B cell (primary cell): ENCODE data around the gene NAV2.

Source experiments
- CTCF ChIP-seq: fragments of 200-600 bp; IDR thresholded peaks from one replicate; pipeline ENCODE4 v1.8.0; 2022; ENCODE audit warnings: antibody characterized with exemption, mild to moderate bottlenecking
- EZH2 ChIP-seq: IDR thresholded peaks from 2 replicates; pipeline ENCODE4 v1.6.1; 2012; ENCODE audit warnings: borderline replicate concordance, low read depth, mild to moderate bottlenecking, moderate library complexity, low read length; ENCODE audit not compliant: insufficient read depth, poor library complexity, severe bottlenecking

DNA sequence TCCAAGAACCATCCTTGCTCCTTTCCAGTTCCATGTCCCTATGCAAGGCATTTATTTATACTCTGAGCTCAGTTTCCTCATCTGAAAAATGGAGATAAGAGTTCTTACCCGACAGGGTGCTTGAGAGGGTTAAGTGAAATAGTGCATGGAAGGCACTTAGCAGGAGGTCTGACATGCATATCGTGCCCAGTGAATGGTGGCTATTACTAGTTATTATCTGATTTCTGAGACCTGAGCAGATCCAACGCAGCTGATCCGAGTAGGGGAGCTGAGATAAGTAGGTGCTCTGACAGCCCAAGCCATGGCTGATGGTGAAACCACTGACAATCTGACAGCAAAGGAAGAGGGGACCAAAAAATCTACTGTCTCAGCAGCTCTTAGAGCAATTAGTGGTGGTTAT is 24.9 kb downstream of the NAV2 start:
- TF ChIP-seq CTCF (no peak), EZH2 (no peak)
